Right atrium auricular region (tissue), 2 donors: Measurements from ENCODE around the gene GRM8. TPM values are rescaled to one million over a fixed set of nuclear protein-coding genes. Genes with fewer than 3 reads are reported as not detected.

ENCODE experiments used
- DNase-seq: peaks from one replicate; pipeline ENCODE4 v3.0.0-alpha.2; 2019; ENCODE audit warnings: low spot score
- H3K27ac ChIP-seq, 2 donors: fragments of 200-600 bp; sonication (generic); 1 replicate in 1 of 2; 2 replicates in 1 of 2; pipeline ENCODE4 v1.5.1; 2016 to 2019
- H3K27me3 ChIP-seq, 2 donors: fragments of 200-600 bp; sonication (generic); one replicate each; pipeline versions ENCODE4 v1.5.1 to v1.6.0; 2017 to 2019
- H3K36me3 ChIP-seq: fragments of 200-600 bp; sonication (generic); one replicate; pipeline ENCODE4 v1.5.1; 2016
- H3K4me1 ChIP-seq, 2 donors: fragments of 200-600 bp; sonication (generic); one replicate each; pipeline versions ENCODE4 v1.5.1 to v1.6.0; 2017 to 2019
- H3K4me3 ChIP-seq, 2 donors: fragments of 200-600 bp; sonication (generic); 1 replicate in 1 of 2; 2 replicates in 1 of 2; pipeline ENCODE4 v1.5.1; 2017 to 2019; ENCODE audit warnings: mild to moderate bottlenecking in 1 of 2, moderate library complexity in 1 of 2
- H3K9me3 ChIP-seq, 2 donors: fragments of 200-600 bp; sonication (generic); one replicate each; pipeline ENCODE4 v1.5.1; 2019
- CTCF ChIP-seq, 2 donors: fragments of 200-600 bp; sonication (generic); IDR thresholded peaks; one replicate each; pipeline ENCODE4 v1.5.1; 2019; ENCODE audit warnings: antibody characterized with exemption in 2 of 2
- total RNA-seq, 2 donors: library from RNA; depleted of rRNA; stranded (reverse); fragments of >200 nt; gene quantifications; one replicate each; pipeline ENCODE4 v1.1.0, GENCODE V29; 2016

GRM8 gene
- total RNA-seq, 2 donors from 2014 or later: not detected

GRCh38 chr7:126486806-126487205, 765.9 kb downstream of the GRM8 start:
- Histone ChIP-seq H3K27ac (no peak overlapping the region), H3K27me3 (no peaks in the 10 kb centered on the region), H3K4me3 (no peak overlapping the region), H3K36me3 (no peaks in the 10 kb centered on the region), H3K9me3 (no peaks in the 10 kb centered on the region), H3K4me1 (no peaks in the 10 kb centered on the region)
- TF ChIP-seq CTCF (IDR thresholded peaks at IDR 0.05): no peak
- DNase-seq: no peak

- no peaks in the 10 kb centered on the region for H3K4me1 ChIP-seq
- H3K9me3 ChIP-seq: no peaks in the 10 kb centered on the region
- no peak overlapping the region for H3K27ac ChIP-seq
- no peaks in the 10 kb centered on the region for H3K36me3 ChIP-seq
- no peak for DNase-seq
- no peak overlapping the region for H3K4me3 ChIP-seq
- no peaks in the 10 kb centered on the region for H3K27me3 ChIP-seq
- no peak for TF ChIP-seq CTCF (IDR thresholded peaks at IDR 0.05)
Observed at GRCh38 chr7:126485791-126486190, 767.0 kb downstream of the GRM8 start.

GRCh38 chr7:126483972-126484371, 768.8 kb downstream of the GRM8 start:
- no peak for DNase-seq
- no peak for TF ChIP-seq CTCF (IDR thresholded peaks at IDR 0.05)

GRCh38 chr7:126472825-126473224, 779.9 kb downstream of the GRM8 start:
- no peaks in the 10 kb centered on the region for H3K4me1 ChIP-seq
- H3K27me3 ChIP-seq: no peaks in the 10 kb centered on the region
- TF ChIP-seq CTCF (IDR thresholded peaks at IDR 0.05): no peak
- H3K4me3 ChIP-seq: no peak overlapping the region
- H3K36me3 ChIP-seq: no peaks in the 10 kb centered on the region
- no peak overlapping the region for H3K27ac ChIP-seq
- DNase-seq: no peak
- peaks cover 0 to 23% of the 10 kb centered on the region in 2 donors for H3K9me3 ChIP-seq

More at GRCh38 chr7:126483972-126484371, 768.8 kb downstream of the GRM8 start:
- H3K27me3 ChIP-seq: no peaks in the 10 kb centered on the region
- H3K9me3 ChIP-seq: no peaks in the 10 kb centered on the region
- no peak overlapping the region for H3K27ac ChIP-seq
- no peaks in the 10 kb centered on the region for H3K4me1 ChIP-seq
- no peaks in the 10 kb centered on the region for H3K36me3 ChIP-seq
- no peak overlapping the region for H3K4me3 ChIP-seq

- Histone ChIP-seq H3K27me3 (no peaks in the 10 kb centered on the region), H3K36me3 (no peaks in the 10 kb centered on the region), H3K27ac (no peak overlapping the region), H3K4me1 (no peaks in the 10 kb centered on the region), H3K9me3 (no peaks in the 10 kb centered on the region), H3K4me3 (no peak overlapping the region)
- TF ChIP-seq CTCF (IDR thresholded peaks at IDR 0.05): no peak
- no peak for DNase-seq
Observed at GRCh38 chr7:126462405-126462804, 790.3 kb downstream of the GRM8 start.

- Histone ChIP-seq H3K9me3 (no peaks in the 10 kb centered on the region), H3K36me3 (no peaks in the 10 kb centered on the region), H3K27ac (no peak overlapping the region), H3K4me3 (no peak overlapping the region), H3K27me3 (no peaks in the 10 kb centered on the region), H3K4me1 (no peaks in the 10 kb centered on the region)
- DNase-seq: no peak
- no peak for TF ChIP-seq CTCF (IDR thresholded peaks at IDR 0.05)
Observed at GRCh38 chr7:126460664-126461063, 792.1 kb downstream of the GRM8 start.
